Muscle of leg (tissue), 11 donors: ENCODE measurements around the gene ADPRHL1. TPM values are rescaled to one million over a fixed set of nuclear protein-coding genes. Genes with fewer than 3 reads are reported as not detected.
"Not testable (repeated sequence)": the region's sequence is repeated elsewhere in the genome, so short reads cannot be mapped to it uniquely, and the experiment has no call there.

Experiments
- DNase-seq: peaks from one replicate; pipeline ENCODE4 v3.0.0; 2013
- H3K27ac ChIP-seq: one replicate; pipeline ENCODE4 v1.5.1; 2013; ENCODE audit warnings: mild to moderate bottlenecking, low read length, control low read depth
- H3K27me3 ChIP-seq: one replicate; pipeline ENCODE4 v1.6.1; 2013; ENCODE audit warnings: low read length; ENCODE audit not compliant: control insufficient read depth, insufficient read depth
- H3K36me3 ChIP-seq: one replicate; pipeline ENCODE4 v1.6.1; 2013; ENCODE audit warnings: low read length; ENCODE audit not compliant: control insufficient read depth, insufficient read depth
- H3K4me1 ChIP-seq: one replicate; pipeline ENCODE4 v1.6.1; 2013; ENCODE audit warnings: low read length; ENCODE audit not compliant: control insufficient read depth, insufficient read depth
- H3K4me3 ChIP-seq: one replicate; pipeline ENCODE4 v1.5.1; 2013; ENCODE audit warnings: low read length, control low read depth
- H3K9me3 ChIP-seq: replicated peaks from 2 replicates; pipeline ENCODE4 v1.6.1; 2013; ENCODE audit warnings: low read depth, low read length; ENCODE audit not compliant: control insufficient read depth
- WGBS: methylation state at CpG from one replicate; pipeline ENCODE4 v1.1.5; 2013; ENCODE audit warnings: missing lambda C conversion rate; ENCODE audit not compliant: insufficient coverage; 5-methylcytosine and 5-hydroxymethylcytosine counted together
- polyA plus RNA-seq, 8 donors: library from polyadenylated mRNA; unstranded; fragments of 120-200 nt; gene quantifications; one replicate each; pipeline versions ENCODE4 v1.2.1 to v1.2.3, GENCODE V29; 2013; ENCODE audit warnings: inconsistent platforms in 1 of 8, low replicate concordance in 1 of 8; ENCODE audit not compliant: insufficient read length in 8 of 8, insufficient read depth in 1 of 8
- total RNA-seq: library from RNA; stranded (reverse); fragments of 120-200 nt; gene quantifications from one replicate; pipeline ENCODE4 v1.2.4, GENCODE V29; 2013

The ADPRHL1 gene
- total and polyA plus RNA-seq, 9 donors, result 150 to 282 (median 212) TPM

DNA sequence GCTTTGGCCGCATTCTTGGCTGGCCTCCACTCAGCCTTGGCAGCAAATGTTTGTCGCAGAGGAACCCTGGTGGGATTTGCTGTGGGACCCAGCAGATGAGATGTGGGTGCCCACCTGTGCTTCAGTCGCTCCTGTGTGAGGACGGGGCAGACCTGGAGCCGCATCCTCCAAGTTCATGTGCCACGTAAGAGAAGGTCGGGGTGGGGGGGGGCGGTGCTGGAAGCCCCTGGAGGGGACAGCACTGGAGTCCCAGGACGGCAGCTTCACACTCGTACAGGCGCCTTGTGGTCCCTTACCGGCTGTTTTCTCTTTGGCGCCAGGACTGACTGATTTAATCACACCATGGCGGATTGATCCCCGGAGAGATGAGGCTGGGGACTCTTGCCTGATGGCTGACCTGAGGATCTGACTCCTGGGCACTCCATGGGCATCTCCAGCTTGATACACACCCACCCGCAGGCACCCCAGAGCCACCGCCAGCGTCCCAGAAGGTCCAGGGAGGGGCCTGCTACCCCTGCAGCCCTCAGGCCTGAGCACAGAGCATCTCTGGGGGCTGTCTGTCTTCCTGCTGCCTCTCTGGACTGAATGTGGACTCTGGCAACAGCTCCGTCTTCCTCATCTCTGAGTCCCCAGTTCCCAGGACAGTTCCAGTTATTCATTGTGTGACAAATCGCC lies 79.3 kb downstream of the ADPRHL1 start:
- no peak overlapping the region for H3K4me3 ChIP-seq
- no peaks in the 10 kb centered on the region for H3K36me3 ChIP-seq
- no peak for DNase-seq
- 82% methylated on average over 20 of the region's 20 CpGs for WGBS
- H3K4me1 ChIP-seq, result no peaks in the 10 kb centered on the region
- H3K9me3 ChIP-seq, result no peaks in the 10 kb centered on the region
- no peak overlapping the region for H3K27ac ChIP-seq
- peaks cover 2% of the 10 kb centered on the region for H3K27me3 ChIP-seq

DNA sequence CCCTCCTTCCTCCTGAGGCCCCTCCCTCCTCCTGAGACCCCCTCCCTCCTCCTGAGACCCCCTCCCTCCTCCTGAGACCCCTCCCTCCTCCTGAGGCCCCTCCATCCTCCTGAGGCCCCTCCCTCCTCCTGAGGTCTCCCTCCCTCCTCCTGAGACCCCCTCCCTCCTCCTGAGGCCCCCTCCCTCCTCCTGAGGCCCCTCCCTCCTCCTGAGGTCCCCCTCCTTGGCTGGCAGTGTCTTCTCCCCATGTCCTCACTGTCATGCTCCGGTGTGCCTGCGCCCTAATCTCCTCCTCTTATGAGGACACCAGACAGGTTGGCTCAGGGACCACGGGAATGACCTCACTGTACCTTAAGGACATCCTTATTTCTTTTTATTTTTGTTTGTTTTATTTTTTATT lies 81.6 kb downstream of the ADPRHL1 start:
- not testable (repeated sequence) for H3K9me3 ChIP-seq, H3K27ac ChIP-seq, H3K4me1 ChIP-seq, H3K27me3 ChIP-seq, H3K4me3 ChIP-seq, H3K36me3 ChIP-seq, DNase-seq
- WGBS, result no CpG with 5 or more reads among the region's 3 CpGs

DNA sequence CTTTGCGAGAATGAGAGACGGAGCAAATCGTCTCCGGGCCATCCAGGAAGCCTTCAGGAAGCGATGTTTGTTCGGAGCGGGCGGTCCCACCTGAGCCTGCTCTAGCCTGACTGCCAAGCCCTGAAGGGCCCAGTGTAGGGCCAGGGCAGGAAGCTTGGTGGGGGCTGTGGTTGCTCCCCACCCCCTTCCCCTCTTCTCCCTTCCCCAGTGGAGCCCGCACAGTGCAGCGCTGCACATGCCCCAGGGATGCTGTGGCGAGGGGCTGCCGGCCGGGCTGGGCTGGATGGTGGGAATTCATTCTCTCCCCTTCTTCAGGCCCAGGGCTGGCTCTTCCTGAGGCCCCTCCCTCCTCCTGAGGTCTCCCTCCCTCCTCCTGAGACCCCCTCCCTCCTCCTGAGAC lies 82.2 kb downstream of the ADPRHL1 start:
- WGBS, result 90% methylated on average over 2 of the region's 13 CpGs
- Histone ChIP-seq H3K36me3 (no peaks in the 10 kb centered on the region), H3K27ac (no peak overlapping the region), H3K4me3 (no peak overlapping the region), H3K9me3 (no peaks in the 10 kb centered on the region), H3K27me3 (peaks cover 5% of the 10 kb centered on the region), H3K4me1 (no peaks in the 10 kb centered on the region)
- DNase-seq, result no peak

DNA sequence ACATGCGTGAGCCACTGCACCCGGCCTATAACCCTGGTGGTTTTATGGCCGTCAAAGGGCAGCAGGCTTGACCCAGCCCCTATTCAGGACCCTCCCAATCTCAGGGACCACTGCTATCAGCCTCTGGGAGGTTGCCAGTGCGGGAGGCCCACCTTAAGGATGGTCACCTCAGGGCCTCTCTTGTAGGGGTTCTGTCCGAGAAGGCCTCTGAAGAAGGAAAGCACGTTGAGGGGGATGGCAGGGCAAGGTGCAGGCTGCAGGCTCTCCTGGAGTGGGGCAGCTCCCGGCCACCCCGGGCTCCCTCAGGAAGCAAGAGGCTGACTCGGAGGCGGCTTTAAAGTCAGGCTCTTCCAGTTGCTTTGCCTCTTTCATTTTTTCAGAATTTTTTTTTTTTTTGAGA lies 83.4 kb downstream of the ADPRHL1 start:
- 84% methylated on average over 9 of the region's 10 CpGs for WGBS
- H3K27me3 ChIP-seq, result peaks cover 8% of the 10 kb centered on the region

DNA sequence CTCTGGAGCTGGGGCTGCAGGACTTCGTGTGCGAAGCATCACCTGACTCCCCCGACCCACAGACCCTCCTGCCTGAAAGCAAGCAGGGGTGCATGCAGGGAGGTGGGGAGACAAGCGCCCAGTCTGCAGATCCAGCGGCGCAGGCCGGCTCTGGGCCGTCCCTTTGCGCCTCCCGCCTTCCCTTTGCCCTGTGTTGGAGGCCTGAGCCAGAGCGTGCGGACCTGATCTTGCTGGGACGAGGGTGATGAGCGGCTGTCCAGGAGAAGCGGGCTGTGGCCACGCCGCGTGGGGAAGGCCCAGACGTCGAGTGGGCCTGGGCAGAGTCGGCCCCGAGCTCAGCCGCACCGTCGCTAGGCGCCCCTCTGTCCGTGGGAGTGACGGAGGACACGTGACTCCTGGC lies 84.1 kb downstream of the ADPRHL1 start:
- H3K27ac ChIP-seq, result no peak overlapping the region
- no peaks in the 10 kb centered on the region for H3K9me3 ChIP-seq
- H3K36me3 ChIP-seq, result no peaks in the 10 kb centered on the region
- H3K4me1 ChIP-seq, result peaks cover 7% of the 10 kb centered on the region
- WGBS, result 86% methylated on average over 22 of the region's 29 CpGs
- no peak for DNase-seq
- H3K27me3 ChIP-seq, result peaks cover 8% of the 10 kb centered on the region
- no peak overlapping the region for H3K4me3 ChIP-seq

More for the DNA sequence above, 83.4 kb downstream of the ADPRHL1 start:
- H3K4me3 ChIP-seq, result no peak overlapping the region
- no peaks in the 10 kb centered on the region for H3K36me3 ChIP-seq
- H3K27ac ChIP-seq, result no peak overlapping the region
- no peaks in the 10 kb centered on the region for H3K9me3 ChIP-seq
- peaks cover 2% of the 10 kb centered on the region for H3K4me1 ChIP-seq
- no peak for DNase-seq

DNA sequence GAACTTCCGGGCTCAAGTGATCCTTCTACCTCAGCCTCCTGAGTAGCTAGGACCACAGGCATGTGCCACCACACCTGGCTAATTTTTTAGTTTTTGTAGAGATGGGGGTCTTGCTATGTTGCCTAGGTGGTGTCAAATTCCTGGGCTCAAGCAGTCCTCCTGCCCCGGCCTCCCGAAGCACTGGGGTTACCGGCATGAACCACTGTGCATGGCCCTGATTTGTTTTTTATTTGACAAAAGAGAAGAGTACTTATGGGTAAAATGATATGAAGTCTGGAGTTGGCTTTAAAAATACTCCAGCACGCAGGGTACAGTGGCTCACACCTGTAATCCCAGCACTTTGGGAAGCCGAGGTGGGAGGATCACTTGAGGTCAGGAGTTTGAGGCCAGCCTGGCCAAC lies 84.9 kb downstream of the ADPRHL1 start:
- Histone ChIP-seq H3K27me3 (peaks cover 14% of the 10 kb centered on the region), H3K4me1 (peaks cover 11% of the 10 kb centered on the region)
- not testable (repeated sequence) for H3K9me3 ChIP-seq, H3K4me3 ChIP-seq, H3K36me3 ChIP-seq, H3K27ac ChIP-seq, DNase-seq
- WGBS, result 92% methylated on average over 5 of the region's 6 CpGs

DNA sequence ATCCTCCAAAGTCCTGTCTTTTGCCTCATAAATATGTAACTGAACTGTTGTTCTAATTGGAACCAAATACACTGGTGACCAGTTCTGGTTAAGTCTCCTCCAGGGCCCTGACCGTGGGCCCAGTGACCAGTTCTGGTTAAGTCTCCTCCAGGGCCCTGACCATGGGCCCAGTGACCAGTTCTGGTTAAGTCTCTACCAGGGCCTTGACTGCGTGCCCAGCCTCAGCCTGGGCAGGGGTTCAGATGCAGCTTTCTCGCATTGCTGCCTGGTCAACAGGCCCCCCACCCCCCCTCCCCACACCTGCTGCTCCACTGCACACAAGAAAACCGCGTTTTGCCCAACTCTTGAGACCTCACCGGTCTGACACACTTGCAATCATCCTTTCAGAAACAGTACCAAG lies 85.5 kb downstream of the ADPRHL1 start:
- Histone ChIP-seq H3K27me3 (peaks cover 19% of the 10 kb centered on the region), H3K4me1 (peaks cover 12% of the 10 kb centered on the region), H3K9me3 (no peaks in the 10 kb centered on the region), H3K27ac (no peak overlapping the region), H3K36me3 (no peaks in the 10 kb centered on the region), H3K4me3 (no peak overlapping the region)
- no peak for DNase-seq
- 58% methylated on average over 4 of the region's 6 CpGs for WGBS

DNA sequence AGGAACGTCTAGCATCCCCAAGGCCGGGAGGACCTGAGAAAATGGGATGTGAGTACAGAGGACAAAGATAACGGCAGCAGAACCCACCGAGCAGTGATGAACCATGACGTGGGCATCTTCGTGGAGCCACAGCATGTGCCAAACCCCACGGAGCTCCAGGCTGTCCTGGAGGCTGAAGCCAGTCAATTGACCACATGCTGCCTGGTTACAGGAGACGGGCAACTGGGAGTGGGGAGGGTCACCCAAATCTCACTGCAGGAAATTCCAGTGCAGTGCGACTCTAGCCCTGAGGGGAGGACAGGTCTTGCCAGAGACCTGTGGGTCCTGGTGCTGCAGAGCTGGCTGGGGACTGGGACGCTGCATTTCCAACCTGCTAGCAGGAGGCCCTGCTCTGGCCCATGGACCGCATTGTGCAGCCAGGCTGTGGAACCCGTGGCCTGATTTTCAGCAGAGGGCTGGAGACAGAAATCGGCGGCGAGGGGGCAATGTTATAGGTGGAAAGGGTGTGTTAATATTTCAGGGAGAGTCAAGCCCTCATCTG lies 86.2 kb downstream of the ADPRHL1 start:
- no peaks in the 10 kb centered on the region for H3K36me3 ChIP-seq
- H3K4me3 ChIP-seq, result no peak overlapping the region
- peaks cover 12% of the 10 kb centered on the region for H3K4me1 ChIP-seq
- 84% methylated on average over 11 of the region's 15 CpGs for WGBS
- no peak overlapping the region for H3K27ac ChIP-seq
- H3K27me3 ChIP-seq, result peaks cover 25% of the 10 kb centered on the region
- no peak for DNase-seq
- H3K9me3 ChIP-seq, result no peaks in the 10 kb centered on the region

DNA sequence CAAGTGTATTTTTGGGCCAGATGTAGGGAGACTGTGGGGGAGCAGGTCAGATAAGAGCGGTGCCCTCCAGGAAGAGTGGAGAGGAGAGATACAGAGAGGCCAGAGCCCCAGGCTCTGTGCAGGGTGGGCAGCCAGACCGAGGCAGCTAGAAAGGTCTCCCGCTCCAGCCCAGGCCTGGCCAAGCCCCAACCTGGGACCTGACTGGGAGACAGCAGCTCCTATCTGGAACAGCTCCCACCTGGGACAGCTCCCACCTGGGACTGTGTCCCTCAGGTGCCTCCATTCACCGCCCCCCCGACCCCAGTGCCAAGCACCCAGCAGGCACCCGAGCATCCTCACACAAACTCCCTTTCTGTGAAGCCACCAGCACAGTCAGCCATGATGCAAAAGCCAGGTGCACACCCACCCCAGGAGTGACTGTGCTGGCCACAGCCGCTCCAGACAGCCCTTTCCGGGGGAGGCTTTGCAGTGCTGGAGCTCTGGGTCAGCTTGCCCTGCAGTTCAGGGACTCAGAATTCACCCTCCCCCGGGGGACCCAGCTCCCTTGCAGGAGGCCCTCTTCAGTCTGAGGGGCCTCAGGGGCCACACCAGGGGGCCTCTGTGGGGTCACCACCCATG lies 87.2 kb downstream of the ADPRHL1 start:
- no peak for DNase-seq
- Histone ChIP-seq H3K4me1 (peaks cover 12% of the 10 kb centered on the region), H3K4me3 (no peak overlapping the region), H3K27me3 (peaks cover 33% of the 10 kb centered on the region), H3K27ac (no peak overlapping the region), H3K36me3 (no peaks in the 10 kb centered on the region), H3K9me3 (no peaks in the 10 kb centered on the region)
- 64% methylated on average over 8 of the region's 9 CpGs for WGBS

DNA sequence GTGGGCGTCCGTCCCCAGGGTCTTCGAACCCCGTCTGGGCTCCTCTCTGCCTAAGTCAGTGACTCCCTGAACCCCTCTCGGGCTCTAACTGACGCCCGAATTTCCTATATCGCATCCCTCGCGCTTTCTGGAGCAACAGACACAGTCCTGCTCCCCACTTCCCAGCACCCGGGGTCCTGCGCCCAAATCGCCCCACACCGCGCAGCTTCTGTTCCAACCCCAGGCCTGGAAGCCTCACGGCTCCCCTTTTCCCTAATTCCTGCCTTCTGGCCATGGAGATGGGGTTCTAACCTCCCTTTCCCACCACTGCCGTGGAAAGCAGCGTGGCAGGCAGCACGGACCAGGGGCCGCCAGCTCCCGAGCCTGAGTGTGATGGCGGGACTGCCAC lies 87.7 kb downstream of the ADPRHL1 start:
- Histone ChIP-seq H3K27me3 (peaks cover 34% of the 10 kb centered on the region), H3K4me1 (peaks cover 12% of the 10 kb centered on the region), H3K9me3 (no peaks in the 10 kb centered on the region), H3K4me3 (no peak overlapping the region), H3K36me3 (no peaks in the 10 kb centered on the region), H3K27ac (no peak overlapping the region)
- 92% methylated on average over 20 of the region's 22 CpGs for WGBS
- no peak for DNase-seq
